ENCODE data around the gene NKRF. TPM values are rescaled to one million over a fixed set of nuclear protein-coding genes. Genes with fewer than 3 reads are reported as not detected.

The NKRF gene
- total and polyA plus RNA-seq, 2 donors (not counting 1 experiment from before 2014, with no cell fraction given) = 7.9 to 16.2 TPM

DNA sequence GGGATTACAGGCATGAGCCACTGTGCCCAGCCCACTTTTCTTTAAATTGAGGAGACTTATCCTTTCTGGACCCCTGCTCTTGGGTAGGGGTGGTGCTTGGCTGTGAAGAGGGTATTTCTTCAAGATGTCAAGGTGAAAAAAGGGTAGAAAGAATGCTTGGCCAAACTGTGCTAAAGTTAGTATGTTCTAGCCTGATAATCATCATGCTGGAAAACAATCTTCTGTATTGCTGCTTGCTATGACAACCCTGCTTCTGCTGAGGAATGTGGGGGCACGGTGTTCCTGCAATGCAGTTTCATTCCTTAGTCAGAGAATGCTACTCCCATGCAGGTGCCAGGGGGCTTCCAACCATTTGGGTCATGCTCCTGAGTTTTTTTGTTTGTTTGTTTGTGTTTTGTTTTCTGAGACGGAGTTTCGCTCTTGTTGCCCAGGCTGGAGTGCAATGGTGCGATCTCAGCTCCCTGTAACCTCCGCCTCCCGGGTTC, 35.8 kb downstream of the NKRF start:
- DNase-seq (no peak), ATAC-seq (ENCODE audit: low read depth) (no peak)
- intact Hi-C loops (cut with micrococcal nuclease) = no loop called here
- no peak for TF ChIP-seq EZH2 (IDR thresholded peaks at IDR 0.05; ENCODE audit: borderline replicate concordance, insufficient read depth, low read depth, low read length, poor library complexity, severe bottlenecking)
- TF ChIP-seq, protein P1, sequence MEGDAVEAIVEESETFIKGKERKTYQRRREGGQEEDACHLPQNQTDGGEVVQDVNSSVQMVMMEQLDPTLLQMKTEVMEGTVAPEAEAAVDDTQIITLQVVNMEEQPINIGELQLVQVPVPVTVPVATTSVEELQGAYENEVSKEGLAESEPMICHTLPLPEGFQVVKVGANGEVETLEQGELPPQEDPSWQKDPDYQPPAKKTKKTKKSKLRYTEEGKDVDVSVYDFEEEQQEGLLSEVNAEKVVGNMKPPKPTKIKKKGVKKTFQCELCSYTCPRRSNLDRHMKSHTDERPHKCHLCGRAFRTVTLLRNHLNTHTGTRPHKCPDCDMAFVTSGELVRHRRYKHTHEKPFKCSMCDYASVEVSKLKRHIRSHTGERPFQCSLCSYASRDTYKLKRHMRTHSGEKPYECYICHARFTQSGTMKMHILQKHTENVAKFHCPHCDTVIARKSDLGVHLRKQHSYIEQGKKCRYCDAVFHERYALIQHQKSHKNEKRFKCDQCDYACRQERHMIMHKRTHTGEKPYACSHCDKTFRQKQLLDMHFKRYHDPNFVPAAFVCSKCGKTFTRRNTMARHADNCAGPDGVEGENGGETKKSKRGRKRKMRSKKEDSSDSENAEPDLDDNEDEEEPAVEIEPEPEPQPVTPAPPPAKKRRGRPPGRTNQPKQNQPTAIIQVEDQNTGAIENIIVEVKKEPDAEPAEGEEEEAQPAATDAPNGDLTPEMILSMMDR (IDR thresholded peaks at IDR 0.05) = no peak
- ChIA-PET POLR2A (no interaction called here), CTCF (no interaction called here)
- no peaks in the 10 kb centered on the region for H3K36me3 ChIP-seq (replicated peaks in 1 of 2; ENCODE audit: control extremely low read depth in 1 of 2, control insufficient read depth in 1 of 2, extremely low read depth in 1 of 2, insufficient read depth in 2 of 2, low read length in 1 of 2)
- WGBS (ENCODE audit: insufficient coverage) = 100% methylated on average over 3 of the region's 6 CpGs
- Mint-ChIP-seq H3K27ac (no peak overlapping the region), H3K4me3 (no peak overlapping the region), H3K27me3 (no peaks in the 10 kb centered on the region), H3K4me1 (peaks cover 11% of the 10 kb centered on the region), H3K9me3 (ENCODE audit: insufficient read depth) (no peaks in the 10 kb centered on the region)
- peaks cover 8% of the 10 kb centered on the region for H3K79me2 ChIP-seq (ENCODE audit: control insufficient read depth, insufficient read depth, low read length)
- H2AFZ ChIP-seq (ENCODE audit: insufficient read depth, low read depth, low read length, poor library complexity, severe bottlenecking) = no peak overlapping the region
- H3K9ac ChIP-seq (ENCODE audit: low read length) = no peak overlapping the region
- no peak overlapping the region for H3K4me2 ChIP-seq (replicated peaks; ENCODE audit: low read depth, low read length, poor library complexity, severe bottlenecking)
- H3K27me3 ChIP-seq (replicated peaks in 1 of 4; ENCODE audit: control extremely low read depth in 1 of 4, control insufficient read depth in 3 of 4, insufficient read depth in 4 of 4, low read length in 3 of 4) = no peaks in the 10 kb centered on the region
- H3K9me3 ChIP-seq (ENCODE audit: control extremely low read depth in 1 of 3, control insufficient read depth in 2 of 3, insufficient read depth in 1 of 3, low read length in 2 of 3) = no peaks in the 10 kb centered on the region
- no peak overlapping the region for H3K27ac ChIP-seq (ENCODE audit: low read length in 2 of 2)
- H4K20me1 ChIP-seq (ENCODE audit: control insufficient read depth, insufficient read depth, low read length, poor library complexity, severe bottlenecking) = peaks cover 2% of the 10 kb centered on the region
- H3K4me1 ChIP-seq (ENCODE audit: control insufficient read depth in 2 of 2, insufficient read depth in 2 of 2, low read length in 2 of 2) = peaks cover 7 to 9% of the 10 kb centered on the region in 2 donors
- H3K4me3 ChIP-seq (ENCODE audit: control extremely low read depth in 1 of 5, extremely low read depth in 1 of 5, insufficient read depth in 1 of 5, low read depth in 2 of 5, low read length in 4 of 5) = no peak overlapping the region

DNA sequence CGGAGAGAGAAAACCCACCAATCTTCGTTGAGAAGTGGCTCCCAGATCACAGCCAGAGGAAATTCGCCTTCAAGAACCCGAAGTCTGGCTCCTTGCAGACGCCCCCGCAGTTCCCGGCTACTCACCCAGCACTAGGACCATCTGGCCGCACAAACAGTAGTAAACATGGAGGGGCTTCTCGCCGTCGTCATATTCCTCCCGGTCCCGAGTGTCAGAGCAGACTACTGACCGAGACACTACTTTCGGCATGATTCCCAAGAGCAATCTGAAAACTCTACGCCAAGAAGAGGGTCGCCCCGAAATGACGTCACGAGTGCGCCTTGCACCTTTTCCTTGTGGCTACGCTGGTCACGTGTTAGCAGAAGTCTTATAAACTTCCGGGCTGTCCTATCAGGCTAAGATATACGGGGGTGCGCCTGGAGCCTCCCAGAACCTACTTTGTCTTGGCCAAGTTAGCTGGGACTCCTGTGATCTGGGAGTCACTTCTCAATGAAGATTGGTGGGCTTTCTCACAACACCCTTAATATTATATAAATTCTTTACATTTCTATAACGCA, 41.0 kb downstream of the NKRF start, which contains the start of gene STEEP1:
TSS of gene STEEP1 (minus strand) at position 303 of the 557 bp plus-strand sequence. CDS start at position 249, 54 bp downstream.
- TF ChIP-seq EZH2 (IDR thresholded peaks at IDR 0.05; ENCODE audit: borderline replicate concordance, insufficient read depth, low read depth, low read length, poor library complexity, severe bottlenecking) = no peak
- TF ChIP-seq, protein P1 (IDR thresholded peaks at IDR 0.05) = no peak
- H2AFZ ChIP-seq (ENCODE audit: insufficient read depth, low read depth, low read length, poor library complexity, severe bottlenecking) = peak within 1 kb of the TSS; percentile 63

More for the DNA sequence above, 41.0 kb downstream of the NKRF start, which contains the start of gene STEEP1:
- intact Hi-C loops (cut with micrococcal nuclease) = loop anchor here (1.0 kb wide), 1 partner anchor 9 kb away; the partner anchor contains the start of gene UBE2A
- Histone ChIP-seq H3K27ac (ENCODE audit: low read length in 2 of 2) (peak within 1 kb of the TSS; percentile 54 to 69), H3K4me2 (replicated peaks; ENCODE audit: low read depth, low read length, poor library complexity, severe bottlenecking) (peak within 1 kb of the TSS; percentile 65), H3K9ac (ENCODE audit: low read length) (peak within 1 kb of the TSS; percentile 72), H3K4me3 (ENCODE audit: control extremely low read depth in 1 of 5, extremely low read depth in 1 of 5, insufficient read depth in 1 of 5, low read depth in 2 of 5, low read length in 4 of 5) (peak within 1 kb of the TSS; percentile 59 to 73 (median 68)), H3K4me1 (ENCODE audit: control insufficient read depth in 2 of 2, insufficient read depth in 2 of 2, low read length in 2 of 2) (peaks cover 0 to 5% of the 10 kb centered on the region in 2 donors), H3K79me2 (ENCODE audit: control insufficient read depth, insufficient read depth, low read length) (peaks cover 21% of the 10 kb centered on the region), H3K27me3 (replicated peaks in 1 of 4; ENCODE audit: control extremely low read depth in 1 of 4, control insufficient read depth in 3 of 4, insufficient read depth in 4 of 4, low read length in 3 of 4) (no peaks in the 10 kb centered on the region), H4K20me1 (ENCODE audit: control insufficient read depth, insufficient read depth, low read length, poor library complexity, severe bottlenecking) (no peaks in the 10 kb centered on the region), H3K36me3 (replicated peaks in 1 of 2; ENCODE audit: control extremely low read depth in 1 of 2, control insufficient read depth in 1 of 2, extremely low read depth in 1 of 2, insufficient read depth in 2 of 2, low read length in 1 of 2) (no peaks in the 10 kb centered on the region), H3K9me3 (ENCODE audit: control extremely low read depth in 1 of 3, control insufficient read depth in 2 of 3, insufficient read depth in 1 of 3, low read length in 2 of 3) (no peaks in the 10 kb centered on the region)
- POLR2A ChIA-PET = interaction anchor here (0.6 to 1.9 kb wide), 3 partner anchors 9 to 194 kb away, joined by 3 to 9 read pairs (median 3); partner anchors contain the start of gene UBE2A
- DNase-seq (peak; percentile 88), ATAC-seq (ENCODE audit: low read depth) (peak; percentile 89)
- CTCF ChIA-PET = interaction anchor here (1.4 kb wide), 1 partner anchor 164 kb away, joined by 4 read pairs; no protein-coding TSS in a partner anchor
- Mint-ChIP-seq H3K27me3 (no peaks in the 10 kb centered on the region), H3K27ac (peak within 1 kb of the TSS; percentile 86), H3K4me3 (peak within 1 kb of the TSS; percentile 90), H3K9me3 (ENCODE audit: insufficient read depth) (no peaks in the 10 kb centered on the region), H3K4me1 (peaks cover 20% of the 10 kb centered on the region)
- 0% methylated on average over 21 of the region's 27 CpGs for WGBS (ENCODE audit: insufficient coverage)
